Skin epidermis (tissue), 12 donors: Measurements from ENCODE around the gene GPR107.
A peak's percentile ranks its signal among the peaks of the same experiment; 100 is the strongest.

ENCODE experiments used
- H3K27ac ChIP-seq, 21 experiments: fragments of 200-600 bp; sonication (generic) in 11 of 21; one replicate each; pipeline ENCODE4 v1.5.0; 2020; ENCODE audit warnings: mild to moderate bottlenecking in 3 of 21, inconsistent platforms in 2 of 21, moderate library complexity in 2 of 21
- H3K4me3 ChIP-seq, 7 experiments: fragments of 200-600 bp; sonication (generic) in 2 of 7; one replicate each; pipeline ENCODE4 v1.5.0; 2020; ENCODE audit warnings: inconsistent platforms in 2 of 7, mild to moderate bottlenecking in 2 of 7, moderate library complexity in 1 of 7

Gene GPR107

DNA sequence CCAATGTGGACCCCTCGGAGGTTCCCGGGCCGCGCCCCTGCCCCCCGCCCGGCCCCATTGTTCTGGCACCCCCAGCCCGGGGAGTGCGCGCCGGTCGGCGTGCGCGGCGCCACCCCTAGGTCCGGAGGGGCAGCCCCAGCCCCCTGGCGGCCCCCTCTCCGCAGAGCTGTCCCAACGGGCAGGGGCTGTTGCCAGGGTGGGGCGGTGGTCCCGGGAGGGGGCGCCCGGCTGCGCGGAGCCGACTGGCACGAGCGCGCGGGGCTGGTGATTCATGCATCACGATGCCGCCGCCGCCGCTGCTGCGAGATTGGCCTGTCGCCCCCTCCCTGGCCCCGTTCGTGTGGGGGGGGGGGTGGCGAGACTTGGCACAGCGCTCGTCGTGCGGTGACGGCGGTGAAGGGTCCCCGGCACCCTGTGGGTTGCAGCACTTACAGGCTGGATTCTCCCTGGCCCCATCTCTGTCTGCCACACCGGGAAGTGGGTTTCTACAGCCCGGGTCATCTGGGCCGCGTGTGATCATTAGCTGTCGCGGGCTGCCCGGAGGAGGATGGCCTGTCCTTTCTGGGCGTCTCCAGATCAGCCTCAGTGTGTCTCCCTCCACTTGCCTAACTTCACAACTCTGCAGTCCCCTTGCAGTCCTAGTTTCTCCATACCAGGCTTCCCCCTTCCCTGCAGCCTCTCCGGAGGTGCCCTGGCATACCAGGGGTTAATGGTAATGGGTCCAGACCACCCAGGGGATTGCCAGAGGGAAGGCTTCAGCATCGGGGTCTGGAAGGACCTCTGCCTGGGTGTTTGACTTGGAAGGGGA, 119.4 kb downstream of the GPR107 start:
- H3K27ac ChIP-seq = peak overlapping the region; percentile 4 to 89 (median 72)

DNA sequence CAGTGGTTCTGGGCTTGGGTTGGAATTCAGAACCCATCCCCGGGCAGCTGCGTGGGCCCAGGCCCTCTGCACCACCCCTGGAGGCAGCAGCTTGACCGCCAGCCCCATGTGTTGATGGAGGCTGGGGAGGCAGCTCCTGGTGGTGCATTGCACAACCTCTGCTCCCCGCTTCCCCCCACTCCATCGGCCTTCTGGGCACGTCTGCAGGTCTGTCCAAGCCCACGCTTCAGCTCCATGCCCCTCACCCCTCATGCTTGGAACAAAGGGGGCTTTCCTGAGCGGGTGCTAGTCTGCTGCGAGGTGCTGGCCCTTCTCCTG, 119.9 kb downstream of the GPR107 start:
- peak overlapping the region in 11 of 21 experiments; percentile 3 to 89 (median 72) for H3K27ac ChIP-seq

More for the DNA sequence above, 119.4 kb downstream of the GPR107 start:
- H3K4me3 ChIP-seq = peak overlapping the region; percentile 52 to 69 (median 63)

DNA sequence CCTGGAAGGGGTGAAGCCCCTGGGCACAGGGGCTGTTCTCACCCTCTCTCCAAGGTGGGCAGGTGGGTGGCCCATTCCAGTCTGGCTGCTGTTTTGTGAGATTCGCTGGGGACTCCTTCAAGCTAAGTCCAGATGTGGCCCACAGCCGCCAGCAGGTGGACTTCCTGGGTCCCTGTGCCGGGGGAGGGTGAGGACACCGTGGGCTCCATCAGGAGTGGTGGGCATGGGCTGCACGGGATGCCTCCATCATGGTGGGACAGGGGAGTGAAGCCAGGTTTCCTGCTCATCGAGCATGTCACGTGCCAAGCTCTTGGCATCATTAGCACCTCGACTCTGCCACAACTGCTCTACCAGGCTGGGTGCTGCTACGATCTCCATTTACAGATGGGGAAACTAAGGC, 120.3 kb downstream of the GPR107 start:
- Histone ChIP-seq H3K4me3 (peak overlapping the region in 2 of 7 experiments; percentile 63 to 69), H3K27ac (peak overlapping the region in 1 of 21 experiments; percentile 89)

More for the DNA sequence above, 119.9 kb downstream of the GPR107 start:
- H3K4me3 ChIP-seq = peak overlapping the region; percentile 52 to 69 (median 63)

DNA sequence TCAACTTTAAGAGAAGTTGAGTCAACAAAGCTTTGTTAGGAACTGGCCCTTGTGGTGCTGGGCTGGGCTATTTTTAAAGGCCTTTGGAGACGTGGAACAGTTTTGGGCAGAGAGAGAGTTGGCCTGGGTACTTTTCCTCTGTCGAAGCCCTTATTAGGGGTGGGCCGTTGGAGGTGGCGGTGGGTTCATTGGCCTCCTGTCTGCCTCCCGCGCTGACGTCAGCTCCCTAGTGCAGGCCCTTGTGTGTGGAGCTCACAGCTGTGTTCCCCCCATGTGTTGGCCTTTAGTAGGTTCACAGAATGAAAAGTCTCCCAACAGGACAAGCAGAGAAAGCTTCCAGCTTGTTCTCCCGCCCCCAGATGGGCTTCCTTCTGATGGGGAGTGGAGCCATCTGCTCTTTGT, 121.2 kb downstream of the GPR107 start:
- H3K27ac ChIP-seq = no peak overlapping the region
- no peak overlapping the region for H3K4me3 ChIP-seq

DNA sequence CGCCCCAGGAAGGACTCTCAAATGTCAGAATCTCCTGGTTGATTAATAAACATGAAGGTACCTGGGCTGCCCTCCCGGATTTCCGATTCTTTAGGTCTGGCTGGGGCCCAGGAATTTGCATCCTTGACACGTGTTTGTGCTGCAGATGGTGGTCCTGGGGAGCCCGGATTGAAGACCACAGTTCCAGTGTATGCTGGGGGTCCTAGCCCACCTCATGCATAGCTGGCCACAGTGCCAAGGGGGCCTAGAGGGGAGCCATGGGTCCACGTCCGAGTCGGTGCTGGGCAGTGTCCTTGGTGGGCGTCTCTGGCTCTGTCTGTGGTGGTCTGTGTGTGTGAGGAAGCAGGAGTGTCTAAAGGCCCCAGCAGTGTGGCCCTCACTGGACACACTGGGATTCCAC, 121.6 kb downstream of the GPR107 start:
- Histone ChIP-seq H3K27ac (no peak overlapping the region), H3K4me3 (no peak overlapping the region)

DNA sequence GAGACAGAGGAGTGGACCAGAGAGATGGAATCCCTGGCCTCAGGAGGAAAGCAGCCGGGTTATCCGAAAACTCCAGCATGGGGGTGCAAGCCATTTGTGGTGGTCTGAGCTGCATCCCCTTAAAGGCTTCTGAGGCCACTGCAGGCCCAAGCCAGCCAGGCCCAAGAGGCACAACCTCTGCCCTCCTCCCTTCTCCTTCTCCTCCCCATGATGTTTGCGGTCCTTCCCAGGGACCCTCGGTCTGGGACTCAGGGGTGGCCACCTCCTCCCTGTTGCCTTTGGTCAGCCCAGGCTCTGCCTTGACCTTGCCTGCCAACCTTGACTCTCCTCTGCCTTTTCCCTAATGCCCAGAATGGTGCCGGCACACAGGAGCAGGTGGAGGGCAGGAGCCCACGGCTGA, 123.1 kb downstream of the GPR107 start:
- no peak overlapping the region for H3K27ac ChIP-seq
- H3K4me3 ChIP-seq = no peak overlapping the region

DNA sequence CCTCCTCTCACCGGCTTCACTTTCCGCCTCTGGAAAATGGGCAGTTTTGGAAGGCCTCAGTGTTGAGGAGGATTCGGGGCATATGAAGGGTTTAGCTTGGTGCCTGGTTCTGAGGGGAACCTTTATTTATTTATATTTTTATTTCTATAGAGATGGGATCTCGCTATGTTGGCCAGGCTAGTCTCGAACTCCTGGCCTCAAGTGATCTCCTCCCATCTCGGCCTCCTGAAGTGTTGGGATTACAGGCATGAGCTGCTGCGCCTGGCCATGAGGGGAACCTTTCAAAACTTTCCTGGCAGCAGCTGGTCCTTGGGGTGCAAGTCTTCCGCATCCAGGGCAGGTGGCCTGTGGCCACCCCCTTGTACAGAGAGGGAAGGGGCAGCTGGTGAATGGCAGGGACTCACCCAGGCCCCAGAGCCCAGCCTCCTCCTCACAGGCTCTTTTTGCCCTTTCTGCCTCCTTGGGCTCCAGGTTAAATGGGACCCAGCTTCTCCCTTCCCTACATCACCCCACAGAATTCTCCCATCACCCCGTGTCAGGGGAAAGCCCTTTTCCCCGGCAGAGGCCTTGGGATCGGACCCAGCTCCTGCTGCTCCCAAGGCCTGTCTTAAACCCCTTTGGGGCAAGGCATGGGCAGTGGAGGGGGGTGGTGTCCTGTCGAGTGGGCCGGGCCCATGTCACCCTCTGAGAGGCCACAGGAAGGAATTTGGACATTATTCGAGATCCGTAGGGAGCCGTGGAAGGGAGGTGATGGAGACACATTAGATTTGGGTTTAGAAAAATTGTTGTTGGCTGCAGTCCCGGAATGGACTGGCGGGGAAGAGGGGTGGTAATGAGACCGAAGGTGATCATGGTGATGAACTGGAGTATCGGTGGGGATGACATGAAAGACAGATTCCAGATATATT, 124.4 kb downstream of the GPR107 start:
- no peak overlapping the region for H3K27ac ChIP-seq
- H3K4me3 ChIP-seq = no peak overlapping the region

DNA sequence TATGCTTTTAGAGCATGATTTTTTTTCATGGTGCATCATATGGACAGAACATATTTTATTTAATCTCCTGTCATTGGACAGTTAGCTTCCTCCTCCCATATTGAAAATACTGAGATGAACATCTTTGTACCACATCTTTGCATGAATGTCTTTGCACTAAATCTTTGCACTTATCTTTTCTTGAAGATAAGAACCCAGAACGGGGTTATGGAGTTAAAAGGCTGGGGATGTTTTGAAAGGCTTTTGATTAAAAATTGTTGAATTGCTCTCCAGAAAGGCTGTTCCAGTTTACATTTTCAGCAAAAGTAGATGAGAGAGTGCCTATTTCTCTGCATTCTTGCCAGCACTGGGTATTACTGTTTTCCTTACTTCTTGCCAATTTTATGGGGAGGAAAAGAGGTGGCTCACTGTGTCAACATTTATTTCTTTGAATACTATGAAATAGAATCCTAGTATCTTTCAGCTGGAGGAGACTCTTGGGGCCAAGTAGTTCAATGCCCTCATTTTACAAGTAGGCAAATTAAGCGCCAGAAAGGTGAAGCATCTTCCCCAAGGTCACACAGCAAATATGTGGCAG, 125.7 kb downstream of the GPR107 start:
- H3K4me3 ChIP-seq = no peak overlapping the region
- H3K27ac ChIP-seq = no peak overlapping the region

DNA sequence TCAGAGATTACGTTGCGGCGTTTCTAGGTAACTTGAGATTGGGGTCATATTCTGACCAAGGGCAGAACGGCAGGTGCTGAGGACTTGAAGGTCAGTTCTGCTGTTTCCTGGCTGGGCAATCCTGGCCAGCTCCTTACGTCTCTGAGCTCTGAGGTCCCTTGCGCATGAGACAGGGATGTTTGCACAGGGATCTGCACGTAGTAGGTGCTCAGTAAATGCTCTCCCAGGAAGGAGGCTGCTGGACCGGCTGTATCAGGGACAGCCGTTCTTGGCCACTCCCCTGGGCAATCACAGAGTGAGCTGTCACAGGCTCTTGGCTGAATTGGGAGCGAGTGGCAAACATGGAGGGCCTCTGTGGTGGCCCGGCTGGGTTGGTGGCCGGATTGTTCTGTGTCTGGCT, 126.8 kb downstream of the GPR107 start:
- Histone ChIP-seq H3K27ac (no peak overlapping the region), H3K4me3 (no peak overlapping the region)

DNA sequence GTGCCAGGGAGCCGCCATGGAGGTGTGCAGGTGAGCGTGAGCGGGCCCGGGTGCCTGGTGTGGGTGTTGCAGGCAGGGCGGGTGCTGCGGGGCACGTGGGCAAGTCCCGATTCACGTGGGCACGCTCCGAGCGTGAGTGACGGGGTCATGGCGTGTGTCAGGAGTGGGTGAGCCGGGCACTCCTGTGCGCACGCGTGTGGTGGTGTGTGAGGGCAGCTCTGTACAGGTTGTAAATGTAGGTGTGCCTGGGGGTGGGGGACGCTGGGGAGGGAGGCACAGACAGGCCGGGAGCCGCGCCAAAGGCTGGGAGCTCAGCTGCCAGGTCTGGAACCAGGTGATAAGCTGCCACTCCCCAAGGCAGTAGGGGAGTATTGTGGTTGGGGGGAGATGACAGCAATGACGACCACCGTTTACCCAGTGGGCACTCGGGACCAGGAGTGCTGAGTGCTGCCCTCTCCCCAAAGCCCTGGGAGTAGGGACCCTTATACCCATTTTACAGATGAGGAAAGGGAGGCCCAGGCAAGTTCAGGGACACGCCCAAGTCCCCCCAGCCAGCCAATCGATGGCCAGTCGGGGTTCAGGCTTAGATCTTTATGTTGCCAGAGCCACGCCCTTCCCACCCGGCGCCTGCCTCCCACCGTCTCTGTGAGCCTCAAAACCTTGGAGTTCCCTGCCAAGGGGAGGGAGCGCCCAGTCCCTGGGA, 128.1 kb downstream of the GPR107 start:
- peak overlapping the region in 1 of 21 experiments; percentile 36 for H3K27ac ChIP-seq
- H3K4me3 ChIP-seq = no peak overlapping the region

DNA sequence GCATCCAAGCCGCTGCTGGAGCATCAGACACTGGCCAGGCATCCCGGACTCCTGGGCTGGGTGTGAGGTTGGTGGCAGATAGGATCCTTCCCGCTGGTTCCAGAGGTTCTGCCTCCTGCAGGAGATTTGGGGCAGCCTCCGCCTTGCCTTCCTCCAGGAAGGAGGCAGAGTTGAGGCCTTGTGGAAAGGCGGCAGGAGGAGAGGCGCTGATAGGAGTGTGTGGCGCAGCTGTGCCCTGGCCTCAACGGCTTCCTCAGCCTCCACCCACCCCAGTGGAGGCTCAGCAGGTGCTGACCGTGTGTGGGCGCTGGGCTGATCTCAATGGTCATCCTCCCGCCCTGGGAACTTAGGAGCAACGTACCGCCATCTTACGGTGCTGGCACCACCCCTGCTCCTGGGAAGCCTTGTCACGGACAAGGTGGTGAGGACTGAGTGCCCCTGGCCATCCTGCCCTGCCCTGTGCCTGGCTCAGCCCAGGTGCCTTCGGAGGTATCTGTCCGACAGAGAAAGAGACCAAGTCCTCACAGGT, 128.7 kb downstream of the GPR107 start:
- peak overlapping the region in 2 of 21 experiments; percentile 26 to 29 for H3K27ac ChIP-seq
- no peak overlapping the region for H3K4me3 ChIP-seq

DNA sequence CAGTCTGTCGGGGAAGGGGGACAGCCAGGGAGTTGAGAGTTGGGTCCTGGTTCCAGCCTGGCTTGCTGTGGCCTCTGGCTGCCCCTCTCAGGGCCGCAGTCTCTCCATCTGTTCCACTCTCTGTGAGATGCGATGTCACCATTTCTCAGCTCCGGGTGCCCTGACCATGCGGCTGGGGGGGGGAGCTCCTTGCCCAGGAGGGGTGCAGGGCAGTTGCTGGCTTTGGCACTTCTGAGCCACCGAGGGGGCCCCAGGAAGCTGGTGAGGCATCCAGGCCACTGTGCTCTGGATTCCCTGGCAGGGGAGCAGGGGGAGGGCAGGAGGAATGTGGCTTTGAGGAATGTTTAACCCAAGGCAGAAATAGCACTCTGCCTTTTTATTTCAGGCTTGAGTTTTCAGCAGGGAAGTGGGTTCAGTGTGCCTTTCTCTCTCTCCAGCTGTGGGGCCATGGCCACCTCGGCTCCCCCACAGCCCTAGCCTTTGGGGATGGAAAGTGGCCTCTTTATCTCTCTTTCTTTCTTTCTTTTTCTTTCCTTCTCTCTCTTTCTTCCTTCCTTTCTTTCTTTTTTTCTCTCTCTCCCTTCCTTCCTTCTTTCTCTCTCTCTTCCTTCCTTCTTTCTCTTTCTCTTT, 129.5 kb downstream of the GPR107 start:
- H3K27ac ChIP-seq = peak overlapping the region in 7 of 21 experiments; percentile 12 to 34 (median 29)
- H3K4me3 ChIP-seq = no peak overlapping the region

DNA sequence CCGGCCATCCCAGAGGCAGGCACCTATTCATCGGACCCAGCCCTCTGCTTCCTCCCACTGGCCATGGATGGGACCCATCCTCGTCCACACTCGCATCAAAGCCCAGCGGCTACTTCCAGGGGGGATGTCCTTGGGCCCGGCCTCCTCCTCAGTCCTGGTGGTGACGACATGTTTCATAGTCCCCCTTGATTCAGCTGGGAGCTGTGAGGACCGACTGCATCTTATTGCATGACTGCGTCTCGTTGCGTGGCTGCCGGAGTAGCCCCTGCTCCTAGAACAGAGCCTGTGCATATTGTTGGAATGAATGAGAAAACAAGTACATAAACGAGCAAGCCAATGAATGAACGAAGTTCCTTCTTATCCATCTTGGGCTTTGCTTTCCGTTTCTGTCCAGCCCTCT, 131.3 kb downstream of the GPR107 start:
- no peak overlapping the region for H3K4me3 ChIP-seq
- H3K27ac ChIP-seq = peak overlapping the region in 1 of 21 experiments; percentile 51

DNA sequence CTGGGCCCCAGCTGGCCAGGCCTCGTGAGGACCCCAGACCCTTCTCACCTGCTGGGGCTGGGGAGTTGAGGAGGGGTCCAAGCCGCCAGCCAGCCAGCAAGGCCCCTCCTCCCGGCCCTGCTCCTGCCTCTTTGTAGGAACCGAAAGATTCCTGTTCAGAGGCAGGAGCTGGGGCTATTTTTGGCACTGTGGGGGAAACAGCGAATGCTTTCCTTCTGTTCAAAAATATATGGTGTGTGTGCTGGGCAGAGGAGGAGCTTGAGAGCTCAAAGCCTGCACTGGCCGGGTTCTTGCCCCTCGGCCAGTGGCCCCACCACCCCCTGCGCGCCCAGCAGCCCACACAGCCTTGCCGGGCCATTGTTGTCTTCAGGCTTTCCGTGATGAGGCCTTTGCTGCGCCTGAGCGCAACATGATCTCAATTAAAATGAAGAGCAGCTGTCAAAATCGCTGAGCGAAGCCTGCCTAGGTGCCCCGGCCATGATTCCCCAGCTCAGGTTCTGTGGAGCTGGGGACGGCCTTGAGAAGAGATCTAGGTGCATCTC, 131.9 kb downstream of the GPR107 start:
- no peak overlapping the region for H3K4me3 ChIP-seq
- peak overlapping the region in 1 of 21 experiments; percentile 51 for H3K27ac ChIP-seq

DNA sequence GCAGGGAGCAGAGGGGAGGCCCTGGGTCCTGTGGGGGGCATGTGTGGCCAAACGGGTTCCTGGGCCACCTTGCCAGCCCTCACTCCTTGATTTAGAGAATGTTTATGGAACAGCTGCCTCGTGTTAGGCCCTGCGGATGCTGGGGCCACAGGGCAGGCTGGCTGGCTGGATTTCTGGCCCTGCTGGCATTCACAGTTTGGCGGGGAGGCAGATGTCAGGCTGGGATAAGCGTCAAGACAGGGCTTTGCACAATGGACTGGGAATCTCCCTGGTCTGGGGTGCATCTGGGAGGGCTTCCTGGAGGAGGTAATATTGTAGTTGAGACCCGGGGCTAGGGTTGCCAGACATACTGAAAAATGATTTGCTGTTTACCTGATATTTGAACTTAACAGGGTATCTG, 132.3 kb downstream of the GPR107 start:
- H3K4me3 ChIP-seq = no peak overlapping the region
- peak overlapping the region in 1 of 21 experiments; percentile 51 for H3K27ac ChIP-seq

DNA sequence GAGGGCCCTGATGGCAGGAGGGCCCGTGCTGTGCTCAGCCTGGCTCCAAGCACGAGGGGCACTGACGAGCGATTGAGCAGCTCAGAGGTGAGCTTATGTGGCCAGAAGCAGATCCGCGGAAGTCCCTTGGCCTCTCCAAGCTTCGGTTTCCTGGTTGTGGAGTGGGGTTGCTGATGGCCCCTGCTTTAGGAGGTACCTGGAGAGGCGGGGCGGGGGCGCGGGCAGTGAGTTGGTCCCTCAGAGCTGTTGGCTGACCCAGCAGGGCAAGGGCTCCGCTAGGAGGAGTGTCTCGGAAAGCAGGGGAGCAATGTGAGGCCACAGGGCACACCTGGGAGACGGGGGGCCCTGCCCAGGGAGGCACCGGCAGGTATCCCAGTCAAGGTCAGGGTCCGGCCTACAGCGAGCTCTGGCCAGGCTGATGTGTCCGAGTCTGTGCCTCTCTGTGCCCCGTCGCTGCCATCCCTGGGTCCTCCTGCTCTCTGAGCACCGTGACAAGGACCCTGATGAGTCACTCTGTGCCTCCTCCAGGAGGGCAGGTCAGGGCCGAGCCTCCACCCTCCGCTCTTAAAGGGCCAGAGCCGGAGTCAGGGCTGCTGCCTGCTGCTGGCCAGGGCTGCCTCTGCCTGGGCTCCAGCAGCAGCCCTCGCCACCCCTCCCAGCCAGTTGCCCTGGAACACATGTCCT, 133.3 kb downstream of the GPR107 start:
- Histone ChIP-seq H3K4me3 (peak overlapping the region in 4 of 7 experiments; percentile 7 to 44 (median 16)), H3K27ac (peak overlapping the region in 14 of 21 experiments; percentile 17 to 74 (median 62))

DNA sequence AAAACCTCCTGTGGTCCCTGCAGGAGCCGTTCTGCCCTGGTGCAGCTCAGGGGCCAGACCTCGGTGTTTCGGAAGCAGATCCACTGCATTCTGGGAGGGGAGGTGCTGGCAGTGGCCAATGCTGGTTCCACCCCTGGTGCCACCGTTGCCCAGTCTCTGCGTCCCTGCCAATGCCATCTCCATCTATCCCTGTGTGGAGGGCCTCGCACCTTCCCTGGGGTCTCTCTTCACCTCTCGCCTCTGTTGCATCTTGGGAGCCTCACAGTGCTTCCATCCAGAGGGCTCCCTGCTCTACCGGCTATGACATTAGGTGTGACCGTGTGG, 133.8 kb downstream of the GPR107 start:
- Histone ChIP-seq H3K27ac (peak overlapping the region in 10 of 21 experiments; percentile 1 to 71 (median 52)), H3K4me3 (peak overlapping the region in 3 of 7 experiments; percentile 9 to 44 (median 24))

DNA sequence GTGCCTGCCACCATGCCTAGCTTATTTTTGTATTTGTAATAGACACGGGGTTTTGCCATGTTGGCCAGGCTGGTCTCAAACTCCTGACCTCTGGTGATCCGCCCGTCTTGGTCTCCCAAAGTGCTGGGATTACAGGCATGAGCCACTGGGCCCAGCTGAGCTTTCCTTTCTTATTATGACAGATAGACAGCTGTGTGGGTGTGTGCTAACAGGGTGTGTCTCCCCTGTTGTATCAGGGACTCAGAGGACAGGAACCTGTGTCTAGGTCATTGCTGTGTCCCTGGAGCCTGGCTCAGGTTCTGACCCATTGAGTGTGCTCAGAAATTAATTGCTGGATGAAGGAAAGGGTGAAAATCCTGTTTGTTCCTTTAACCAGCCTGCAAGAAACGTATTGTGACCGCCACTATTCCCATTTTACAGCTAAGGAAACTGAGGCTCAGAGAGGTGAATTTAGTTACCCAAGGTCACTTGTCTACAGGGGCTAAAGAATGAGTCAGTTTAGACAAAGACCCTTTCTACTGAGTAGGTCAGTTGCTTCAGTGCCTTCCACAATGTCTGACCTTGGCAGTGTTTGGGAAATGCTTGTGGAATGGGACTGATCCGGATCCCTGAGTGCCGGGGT, 135.3 kb downstream of the GPR107 start:
- Histone ChIP-seq H3K4me3 (no peak overlapping the region), H3K27ac (no peak overlapping the region)
